Astrocyte (in vitro differentiated cells and primary cell): ENCODE data around the gene PALM3. TPM values are rescaled to one million over a fixed set of nuclear protein-coding genes. Genes with fewer than 3 reads are reported as not detected.

Experiments used
- DNase-seq: peaks from one replicate; pipeline ENCODE4 v3.0.0-alpha.2; 2010; ENCODE audit warnings: low read depth
- FAIRE-seq: peaks from 2 replicates; lab custom pipeline; 2011; peaks lifted over from hg19 to GRCh38; lab: Jason Lieb, UNC
- H2AFZ ChIP-seq: 2 replicates; pipeline ENCODE4 v1.6.0; 2012; ENCODE audit warnings: low read depth, low read length, inconsistent platforms
- H3K27ac ChIP-seq: 2 replicates; pipeline ENCODE4 v1.5.1; 2011; ENCODE audit warnings: low read depth, low read length, inconsistent platforms
- H3K27me3 ChIP-seq: 2 replicates; pipeline ENCODE4 v1.6.0; 2011; ENCODE audit warnings: low read length, inconsistent platforms; ENCODE audit not compliant: insufficient read depth
- H3K36me3 ChIP-seq: 2 replicates; pipeline ENCODE4 v1.5.1; 2011; ENCODE audit warnings: low read length, inconsistent platforms; ENCODE audit not compliant: insufficient read depth
- H3K4me1 ChIP-seq: 2 replicates; pipeline ENCODE4 v1.5.1; 2011; ENCODE audit warnings: low read length, inconsistent platforms; ENCODE audit not compliant: insufficient read depth
- H3K4me2 ChIP-seq: 2 replicates; pipeline ENCODE4 v1.6.0; 2012; ENCODE audit warnings: low read length, inconsistent platforms
- H3K4me3 ChIP-seq: 2 replicates; pipeline ENCODE4 v1.5.1; 2011; ENCODE audit warnings: low read depth, mild to moderate bottlenecking, low read length, inconsistent platforms; ENCODE audit not compliant: insufficient read depth
- H3K79me2 ChIP-seq: 2 replicates; pipeline ENCODE4 v1.6.0; 2012; ENCODE audit warnings: mild to moderate bottlenecking, low read length, inconsistent platforms; ENCODE audit not compliant: insufficient read depth
- H3K9ac ChIP-seq: 2 replicates; pipeline ENCODE4 v1.6.0; 2012; ENCODE audit warnings: mild to moderate bottlenecking, low read length, inconsistent platforms
- H3K9me3 ChIP-seq: 2 replicates; pipeline ENCODE4 v1.5.1; 2012; ENCODE audit warnings: low read depth, mild to moderate bottlenecking, low read length, inconsistent platforms; ENCODE audit not compliant: insufficient read depth
- H4K20me1 ChIP-seq: 2 replicates; pipeline ENCODE4 v1.6.0; 2012; ENCODE audit warnings: low read length, inconsistent platforms; ENCODE audit not compliant: insufficient read depth
- H3K27ac Mint-ChIP-seq: one replicate; pipeline ENCODE4 v1.8.0; 2021; ENCODE audit warnings: mild to moderate bottlenecking, mixed read lengths; ENCODE audit not compliant: unreplicated experiment
- H3K27me3 Mint-ChIP-seq: one replicate; pipeline ENCODE4 v1.8.0; 2021; ENCODE audit warnings: low read depth, mixed read lengths; ENCODE audit not compliant: unreplicated experiment
- H3K36me3 Mint-ChIP-seq: one replicate; pipeline ENCODE4 v1.8.0; 2021; ENCODE audit warnings: low read depth, mixed read lengths; ENCODE audit not compliant: unreplicated experiment
- H3K4me1 Mint-ChIP-seq: one replicate; pipeline ENCODE4 v1.8.0; 2021; ENCODE audit warnings: low read depth, mixed read lengths; ENCODE audit not compliant: unreplicated experiment
- H3K4me3 Mint-ChIP-seq: one replicate; pipeline ENCODE4 v1.8.0; 2021; ENCODE audit warnings: mild to moderate bottlenecking, moderate library complexity, mixed read lengths; ENCODE audit not compliant: unreplicated experiment
- H3K9me3 Mint-ChIP-seq: one replicate; pipeline ENCODE4 v1.8.0; 2021; ENCODE audit warnings: mild to moderate bottlenecking, mixed read lengths; ENCODE audit not compliant: unreplicated experiment
- EZH2 ChIP-seq: IDR thresholded peaks from 2 replicates; pipeline ENCODE4 v1.6.1; 2012; ENCODE audit warnings: mild to moderate bottlenecking, low read length, inconsistent platforms; ENCODE audit not compliant: insufficient read depth
- total RNA-seq: library from RNA; stranded (reverse); gene quantifications from 2 replicates; pipeline ENCODE4 v1.2.1, GENCODE V29; 2021
- TF ChIP-seq, protein P1 (sequence below): IDR thresholded peaks from 2 replicates; pipeline ENCODE4 v1.5.1; 2011; ENCODE audit warnings: low read depth, mild to moderate bottlenecking, inconsistent platforms, low read length, moderate library complexity; ENCODE audit not compliant: insufficient read depth

PALM3 gene
- total RNA-seq, 1 donor from 2014 or later = 1.6 TPM

DNA sequence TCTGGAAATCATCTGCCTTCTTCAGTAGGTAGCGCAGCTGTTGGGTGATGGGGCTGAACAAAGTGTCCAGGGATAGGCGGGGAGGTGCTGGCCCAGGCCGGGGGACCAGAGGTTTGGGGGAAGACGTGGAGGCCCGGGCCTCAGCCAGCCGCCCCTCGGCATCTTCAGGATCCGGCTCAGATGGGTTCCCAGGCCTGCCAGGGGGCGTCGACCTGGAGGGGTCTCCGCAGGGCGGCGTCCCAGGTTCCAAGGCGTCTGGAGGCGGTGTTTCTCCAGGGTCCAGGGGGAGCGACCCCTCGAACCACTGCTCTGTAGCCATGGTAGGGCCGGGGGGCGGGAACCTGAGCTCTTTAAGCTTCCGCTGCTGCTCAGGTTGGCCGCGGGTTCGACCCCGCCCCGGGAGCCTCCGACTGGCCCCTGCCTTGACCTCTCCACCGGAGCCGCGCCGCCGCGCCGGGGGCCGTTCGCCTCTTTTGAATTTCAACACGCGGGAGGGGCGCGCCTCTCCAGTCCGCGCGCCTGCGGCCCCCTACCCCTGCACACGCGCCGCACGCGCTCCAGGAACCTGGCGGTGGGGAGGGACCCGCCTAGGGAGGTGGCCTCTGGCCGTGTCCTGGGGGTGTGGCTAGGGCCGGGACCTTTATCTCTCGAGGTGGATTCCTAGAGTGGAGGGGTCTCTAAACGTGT lies 23.6 kb upstream of the PALM3 start, which contains the start of gene C19orf67:
C19orf67 (minus strand) TSS at position 475 of the 687 bp plus-strand sequence; CDS start at position 319, 156 bp downstream.
- DNase-seq = no peak
- Mint-ChIP-seq H3K4me3 (no peak within 1 kb of the TSS), H3K9me3 (no peaks in the 10 kb centered on the region), H3K36me3 (peaks cover 9% of the 10 kb centered on the region), H3K27ac (no peak within 1 kb of the TSS), H3K4me1 (peaks cover 1% of the 10 kb centered on the region), H3K27me3 (no peaks in the 10 kb centered on the region)
- Histone ChIP-seq H3K79me2 (no peaks in the 10 kb centered on the region), H3K36me3 (peaks cover 6% of the 10 kb centered on the region), H3K9ac (no peak within 1 kb of the TSS), H3K4me2 (no peak within 1 kb of the TSS), H3K9me3 (no peaks in the 10 kb centered on the region), H3K27me3 (no peaks in the 10 kb centered on the region), H2AFZ (no peak within 1 kb of the TSS), H3K4me1 (peaks cover 11% of the 10 kb centered on the region), H3K27ac (no peak within 1 kb of the TSS), H4K20me1 (peaks cover 11% of the 10 kb centered on the region), H3K4me3 (no peak within 1 kb of the TSS)
- TF ChIP-seq EZH2 = no peak
- TF ChIP-seq, protein P1, sequence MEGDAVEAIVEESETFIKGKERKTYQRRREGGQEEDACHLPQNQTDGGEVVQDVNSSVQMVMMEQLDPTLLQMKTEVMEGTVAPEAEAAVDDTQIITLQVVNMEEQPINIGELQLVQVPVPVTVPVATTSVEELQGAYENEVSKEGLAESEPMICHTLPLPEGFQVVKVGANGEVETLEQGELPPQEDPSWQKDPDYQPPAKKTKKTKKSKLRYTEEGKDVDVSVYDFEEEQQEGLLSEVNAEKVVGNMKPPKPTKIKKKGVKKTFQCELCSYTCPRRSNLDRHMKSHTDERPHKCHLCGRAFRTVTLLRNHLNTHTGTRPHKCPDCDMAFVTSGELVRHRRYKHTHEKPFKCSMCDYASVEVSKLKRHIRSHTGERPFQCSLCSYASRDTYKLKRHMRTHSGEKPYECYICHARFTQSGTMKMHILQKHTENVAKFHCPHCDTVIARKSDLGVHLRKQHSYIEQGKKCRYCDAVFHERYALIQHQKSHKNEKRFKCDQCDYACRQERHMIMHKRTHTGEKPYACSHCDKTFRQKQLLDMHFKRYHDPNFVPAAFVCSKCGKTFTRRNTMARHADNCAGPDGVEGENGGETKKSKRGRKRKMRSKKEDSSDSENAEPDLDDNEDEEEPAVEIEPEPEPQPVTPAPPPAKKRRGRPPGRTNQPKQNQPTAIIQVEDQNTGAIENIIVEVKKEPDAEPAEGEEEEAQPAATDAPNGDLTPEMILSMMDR = no peak
- FAIRE-seq = no peak

DNA sequence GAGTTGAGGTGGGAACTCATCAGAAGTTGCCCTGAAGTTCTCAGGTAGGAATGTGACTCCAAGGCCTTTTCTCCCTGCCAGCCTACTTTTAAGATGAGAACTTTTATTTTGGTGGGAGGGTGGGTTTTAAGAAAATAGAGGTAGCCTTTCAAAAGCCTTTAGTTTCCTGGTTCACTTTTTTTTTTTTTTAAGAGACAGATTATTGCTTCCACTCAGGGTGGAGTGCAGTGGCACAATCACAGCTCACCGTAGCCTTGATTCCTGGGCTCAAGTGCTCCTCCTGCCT lies 20.7 kb upstream of the PALM3 start:
- Mint-ChIP-seq H3K27me3 (no peaks in the 10 kb centered on the region), H3K4me1 (no peaks in the 10 kb centered on the region), H3K36me3 (peaks cover 4% of the 10 kb centered on the region), H3K27ac (no peak overlapping the region), H3K4me3 (peak overlapping the region; percentile 93), H3K9me3 (no peaks in the 10 kb centered on the region)
- Histone ChIP-seq H3K9ac (no peak overlapping the region), H3K9me3 (no peaks in the 10 kb centered on the region), H3K4me1 (peaks cover 6% of the 10 kb centered on the region), H4K20me1 (no peaks in the 10 kb centered on the region), H3K4me3 (no peak overlapping the region), H3K27me3 (no peaks in the 10 kb centered on the region), H3K79me2 (no peaks in the 10 kb centered on the region), H2AFZ (no peak overlapping the region), H3K4me2 (peak overlapping the region; percentile 96), H3K36me3 (no peaks in the 10 kb centered on the region), H3K27ac (no peak overlapping the region)
- no peak for DNase-seq
- FAIRE-seq = no peak
- no peak for TF ChIP-seq EZH2
- TF ChIP-seq, protein P1 = no peak
